Testis (tissue), 2 donors: ENCODE measurements around the gene NPTN.

ENCODE experiments used
- CTCF ChIP-seq, 3 experiments: fragments of 450-650 bp in 2 of 3; fragments of 200-600 bp in 1 of 3; sonication (generic) in 1 of 3; IDR thresholded peaks; one replicate each; pipeline ENCODE4 v1.5.1; 2016 to 2019; ENCODE audit warnings: antibody characterized with exemption in 3 of 3, mild to moderate bottlenecking in 2 of 3, moderate library complexity in 1 of 3
- POLR2A ChIP-seq: fragments of 450-650 bp; IDR thresholded peaks from one replicate; pipeline ENCODE4 v1.6.1; 2017; ENCODE audit warnings: antibody characterized with exemption, mild to moderate bottlenecking, moderate library complexity

GRCh38 chr15:73538563-73539211 lies 94.5 kb downstream of the NPTN start:
- TF ChIP-seq CTCF (IDR thresholded peaks at IDR 0.05) (no peak), POLR2A (no peak)
